ENCODE measurements around the gene SURF4.

GRCh38 chr9:133404454-133405002, 28.7 kb upstream of the SURF4 start:
- no peak for TF ChIP-seq ZNF691 (CRISPR knock-in tag; IDR thresholded peaks at IDR 0.05; ENCODE audit: borderline replicate concordance, low read depth)
- no peak for TF ChIP-seq HCFC1 (IDR thresholded peaks at IDR 0.05; ENCODE audit: low read depth, low read length)
- no peak for TF ChIP-seq EZH2 (conservative IDR thresholded peaks at IDR 0.05; ENCODE audit: low read depth, low read length)
- TF ChIP-seq NFE2L1 (CRISPR knock-in tag; IDR thresholded peaks at IDR 0.05; ENCODE audit: borderline replicate concordance) = no peak
- TF ChIP-seq UBTF (CRISPR knock-in tag; IDR thresholded peaks at IDR 0.05) = no peak
- TF ChIP-seq ZNF644 (CRISPR knock-in tag; IDR thresholded peaks at IDR 0.05; ENCODE audit: low read depth) = no peak
- TF ChIP-seq ZBTB46 (CRISPR knock-in tag; IDR thresholded peaks at IDR 0.05; ENCODE audit: borderline replicate concordance) = no peak
